AML-193 (cell line): ENCODE data around the gene RPGRIP1L.
"Not testable (repeated sequence)": the region's sequence is repeated elsewhere in the genome, so short reads cannot be mapped to it uniquely, and the experiment has no call there.

Experiments used
- DNase-seq, 2 experiments: peaks; one replicate each; lab custom pipeline; 2025; lab: John Stamatoyannopoulos, UW

RPGRIP1L gene

DNA sequence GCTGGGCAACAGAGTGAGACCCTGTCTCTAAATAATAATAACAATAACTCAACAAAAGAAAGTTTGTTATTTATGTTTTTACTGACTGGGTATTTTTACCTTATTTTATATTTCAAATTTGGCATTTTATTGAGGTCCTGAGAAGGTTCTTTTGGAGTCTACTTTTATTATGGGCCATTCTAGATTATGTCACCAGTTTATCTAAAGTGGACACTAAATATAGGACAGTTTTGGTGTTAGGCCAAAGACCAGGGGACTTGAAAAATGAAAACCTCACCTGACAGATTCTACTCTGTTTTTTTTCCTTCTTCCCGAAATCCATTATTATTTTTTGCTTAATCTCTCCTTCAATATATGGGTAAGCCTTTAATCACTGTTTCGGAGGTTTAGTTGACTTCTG lies 8.4 kb upstream of the RPGRIP1L start:
- no peak for DNase-seq

DNA sequence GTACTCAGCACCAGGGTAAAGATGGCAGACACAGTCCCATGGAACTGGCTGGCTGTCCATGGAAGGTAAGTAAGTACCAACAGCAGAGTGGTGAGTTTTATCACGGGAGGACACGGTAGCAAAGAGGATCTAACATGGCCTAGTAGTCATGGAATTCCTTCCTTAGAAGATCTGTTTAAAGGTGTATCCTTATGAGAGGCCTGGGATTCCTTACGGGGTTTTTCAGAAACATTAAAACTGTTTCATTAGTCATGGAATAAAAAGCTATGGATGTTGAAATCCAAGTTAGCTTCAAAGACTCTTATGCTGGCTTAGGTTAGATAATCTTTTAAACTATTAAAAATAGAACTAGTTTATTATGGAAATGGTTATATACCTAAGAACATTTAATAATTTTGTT lies 7.7 kb upstream of the RPGRIP1L start:
- no peak for DNase-seq

DNA sequence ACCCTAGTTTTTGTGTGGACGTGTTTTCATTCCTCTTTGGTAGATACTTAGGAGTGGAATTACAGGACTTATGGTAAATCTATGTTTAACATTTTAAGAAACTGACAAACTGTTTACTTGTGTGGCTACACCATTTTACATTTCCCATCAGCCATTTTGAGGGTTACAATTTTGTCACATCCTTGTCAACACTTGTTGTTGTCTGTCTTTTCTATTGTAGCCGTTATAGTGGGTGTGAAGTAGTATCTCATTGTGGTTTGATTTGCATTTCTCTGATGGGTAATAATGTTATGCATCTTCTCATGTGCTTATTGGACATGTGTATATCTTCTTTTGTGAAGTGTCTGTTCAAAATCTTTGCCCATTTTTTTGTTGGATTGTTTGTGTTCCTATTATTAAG lies 4.8 kb upstream of the RPGRIP1L start:
- no peak for DNase-seq

DNA sequence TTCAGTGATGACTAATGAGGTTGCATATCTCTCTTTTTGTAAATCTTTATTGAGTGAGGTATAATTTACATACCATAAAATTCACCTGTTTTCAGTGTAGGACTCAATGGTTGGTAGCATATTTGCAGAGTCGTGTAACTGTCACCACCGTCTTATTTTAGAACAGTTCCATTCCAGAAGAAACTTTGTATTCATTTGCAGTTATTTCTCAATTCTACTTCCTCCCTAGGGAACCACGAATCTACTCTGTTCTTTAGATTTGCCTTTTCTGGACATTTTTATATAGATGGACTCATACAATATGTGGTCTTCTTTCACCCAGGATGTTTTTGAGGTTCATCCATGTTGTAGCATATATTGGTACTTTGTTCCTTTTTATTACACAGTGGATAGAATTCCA lies 4.0 kb upstream of the RPGRIP1L start:
- peak; percentile 1 to 18 for DNase-seq

DNA sequence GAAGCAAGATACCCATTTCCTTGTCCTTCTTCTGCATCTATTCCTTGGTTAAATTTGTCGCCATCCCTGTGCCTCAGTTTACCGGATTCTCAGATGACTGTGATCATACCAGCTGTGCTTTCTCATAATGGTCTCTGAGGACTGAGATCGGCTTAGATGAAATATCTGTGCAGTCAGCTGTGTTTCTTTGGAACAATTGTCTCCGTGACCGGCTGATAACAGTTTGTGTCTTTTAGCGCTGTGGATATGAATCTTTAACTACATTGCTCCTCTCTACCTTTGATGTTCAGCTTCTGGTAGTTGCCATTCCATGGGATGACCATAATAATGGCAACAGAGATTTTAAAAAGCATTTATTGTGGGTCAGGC lies 770 bp upstream of the RPGRIP1L start:
- no peak for DNase-seq

DNA sequence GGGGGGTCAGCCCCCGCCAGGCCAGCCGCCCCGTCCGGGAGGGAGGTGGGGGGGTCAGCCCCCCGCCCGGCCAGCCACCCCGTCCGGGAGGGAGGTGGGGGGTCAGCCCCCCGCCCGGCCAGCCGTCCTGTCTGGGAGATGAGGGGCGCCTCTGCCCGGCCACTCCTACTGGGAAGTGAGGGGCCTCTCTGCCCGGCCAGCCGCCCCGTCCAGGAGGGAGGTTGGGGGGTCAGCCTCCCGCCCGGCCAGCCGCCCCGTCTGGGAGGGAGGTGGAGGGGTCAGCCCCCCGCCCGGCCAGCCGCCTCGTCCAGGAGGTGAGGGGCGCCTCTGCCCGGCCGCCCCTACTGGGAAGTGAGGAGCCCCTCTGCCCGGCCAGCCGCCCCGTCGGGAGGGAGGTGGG lies 5.4 kb downstream of the RPGRIP1L start:
- not testable (repeated sequence) for DNase-seq

DNA sequence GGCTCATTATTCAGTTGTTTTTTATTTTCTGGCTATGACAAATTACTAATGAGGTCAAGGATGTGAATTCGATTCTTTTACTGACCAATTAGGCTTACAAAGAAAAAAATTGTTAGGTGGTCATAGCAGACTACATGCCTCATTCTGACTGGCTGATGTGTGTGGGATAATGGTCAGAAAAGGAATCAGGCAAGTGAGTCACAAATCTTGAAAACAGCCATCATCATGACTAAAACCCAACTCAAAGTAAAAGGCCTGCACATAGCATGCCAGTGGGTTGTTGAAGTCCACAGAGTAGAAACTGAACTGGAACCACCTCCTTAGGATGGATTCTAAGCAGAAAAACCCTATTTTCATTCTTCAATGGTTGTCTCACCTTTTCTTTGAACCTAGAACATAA lies 8.6 kb downstream of the RPGRIP1L start:
- no peak for DNase-seq

DNA sequence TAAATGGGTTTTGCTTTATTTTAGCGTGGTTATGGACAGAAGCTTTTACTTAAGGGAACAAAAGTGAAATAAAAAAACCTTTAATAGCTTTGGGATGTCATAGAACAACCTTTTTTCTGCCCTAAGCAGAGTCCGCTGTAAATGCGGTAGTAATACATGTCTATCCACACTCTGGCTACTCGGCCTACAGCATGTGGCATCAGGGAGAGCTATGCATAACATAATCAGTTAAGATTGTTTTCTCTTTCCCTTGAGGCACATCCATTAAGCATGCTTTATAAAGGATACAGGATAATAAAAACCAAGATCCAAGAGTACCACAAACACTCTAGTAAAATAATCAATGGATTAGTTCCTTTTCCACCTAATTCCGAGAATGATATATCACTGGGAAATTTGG lies 10.3 kb downstream of the RPGRIP1L start:
- no peak for DNase-seq

DNA sequence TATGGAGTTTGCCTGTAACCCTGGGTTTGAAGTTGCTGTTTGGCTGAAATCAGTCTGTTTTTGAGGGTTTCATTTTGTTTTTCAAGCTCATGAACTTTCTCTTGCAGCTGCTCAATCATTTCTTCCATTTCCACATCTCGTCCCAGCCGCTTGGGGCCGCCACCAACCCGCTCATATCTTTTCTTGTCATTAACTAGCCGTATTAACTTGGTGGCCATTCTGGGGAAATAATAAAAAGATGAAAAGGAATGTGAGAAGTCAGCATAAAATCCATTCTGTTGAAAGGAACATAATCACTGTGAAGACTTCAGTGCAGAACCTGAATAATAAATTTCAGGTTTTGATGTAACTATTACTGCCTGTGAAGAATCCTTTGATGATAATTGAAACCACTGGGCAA lies 11.5 kb downstream of the RPGRIP1L start:
- DNase-seq = no peak

DNA sequence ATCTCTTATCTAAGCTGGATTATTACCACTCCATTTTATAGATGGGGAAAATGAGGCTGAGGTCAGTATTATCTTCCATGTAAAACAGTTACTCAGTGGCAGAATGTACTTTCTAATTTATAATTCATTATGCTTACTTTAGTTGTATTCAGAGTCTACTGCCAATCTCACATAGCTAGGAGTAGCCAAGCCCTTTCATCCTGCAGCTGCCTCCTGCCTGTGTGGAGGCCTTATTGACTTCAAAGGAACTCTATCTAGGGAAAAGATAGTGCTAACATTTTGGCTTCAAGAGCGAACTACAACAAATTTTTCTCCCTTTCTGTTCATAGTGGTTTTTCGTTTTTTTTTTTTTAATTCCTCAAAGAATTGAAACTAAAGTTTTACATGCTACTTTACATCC lies 12.9 kb downstream of the RPGRIP1L start:
- no peak for DNase-seq

DNA sequence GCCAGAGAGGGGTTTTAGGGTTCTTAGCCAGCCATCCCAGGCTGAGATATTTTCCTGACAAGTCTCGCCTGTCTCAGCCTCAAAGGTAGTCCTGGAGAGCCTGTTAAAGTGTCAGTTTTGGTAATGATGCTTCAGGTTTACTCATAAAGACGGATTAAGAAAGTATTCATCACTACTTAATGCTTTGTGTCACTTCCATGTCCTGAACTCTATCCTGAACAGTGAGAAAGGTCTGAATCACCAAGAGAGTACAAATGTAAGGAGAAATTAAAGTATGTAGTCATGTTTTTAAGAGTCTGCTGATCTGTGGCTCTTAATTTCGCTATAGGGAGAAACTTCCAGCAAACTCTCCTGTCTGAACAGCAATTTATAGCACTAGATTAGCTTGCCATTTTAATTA lies 14.0 kb downstream of the RPGRIP1L start:
- no peak for DNase-seq

DNA sequence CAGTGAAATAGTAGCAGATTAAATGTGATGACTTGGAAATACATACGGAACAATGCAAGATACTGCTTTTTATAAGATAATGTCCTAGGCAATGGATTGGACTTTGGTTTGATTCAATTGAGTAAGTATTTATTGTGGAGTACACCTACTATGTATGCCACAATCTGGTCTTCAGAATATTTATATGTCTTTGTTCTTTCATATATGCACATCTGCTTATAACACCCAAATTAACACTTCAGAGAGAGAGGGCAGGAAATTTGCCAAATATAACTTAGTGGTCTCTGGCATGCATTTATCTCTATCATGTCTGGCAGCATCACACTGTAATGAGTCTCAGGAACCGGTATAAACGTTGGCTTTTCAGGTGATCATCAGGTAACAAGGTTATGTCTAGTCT lies 16.9 kb downstream of the RPGRIP1L start:
- no peak for DNase-seq

DNA sequence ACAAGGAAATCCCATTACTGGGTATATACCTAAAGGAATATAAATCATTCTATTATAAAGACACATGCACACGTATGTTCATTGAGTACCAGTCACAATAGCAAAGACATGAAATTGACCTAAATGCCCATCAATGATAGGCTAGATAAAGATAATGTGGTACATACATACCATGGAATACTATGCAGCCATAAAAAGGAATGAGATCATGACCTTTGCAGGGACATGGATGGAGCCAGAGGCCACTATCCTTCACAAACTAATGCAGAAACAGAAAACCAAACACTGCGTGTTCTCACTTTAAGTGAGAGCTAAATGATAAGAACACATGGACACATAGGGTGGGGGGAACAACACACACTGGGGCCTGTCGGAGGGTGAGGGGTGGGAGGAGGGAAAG lies 18.3 kb downstream of the RPGRIP1L start:
- DNase-seq = not testable (repeated sequence)

DNA sequence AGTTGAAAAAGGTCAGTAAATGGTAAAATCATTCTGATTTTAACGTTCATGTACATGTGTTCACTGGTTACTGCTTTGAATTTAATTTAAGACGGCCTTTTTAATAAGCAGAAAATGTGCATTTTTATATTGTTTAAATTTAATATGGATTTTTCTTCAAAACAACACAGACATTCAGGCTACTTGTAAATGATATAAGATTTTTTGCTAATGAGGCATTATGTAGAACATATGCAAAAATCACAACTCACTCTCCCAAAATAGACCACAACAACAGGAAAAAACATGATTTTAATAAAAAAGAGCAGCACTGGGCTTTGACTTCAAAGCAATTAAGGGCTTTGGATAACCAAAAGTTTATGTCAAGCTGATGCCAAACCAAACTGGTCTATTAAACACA lies 22.3 kb downstream of the RPGRIP1L start:
- no peak for DNase-seq

DNA sequence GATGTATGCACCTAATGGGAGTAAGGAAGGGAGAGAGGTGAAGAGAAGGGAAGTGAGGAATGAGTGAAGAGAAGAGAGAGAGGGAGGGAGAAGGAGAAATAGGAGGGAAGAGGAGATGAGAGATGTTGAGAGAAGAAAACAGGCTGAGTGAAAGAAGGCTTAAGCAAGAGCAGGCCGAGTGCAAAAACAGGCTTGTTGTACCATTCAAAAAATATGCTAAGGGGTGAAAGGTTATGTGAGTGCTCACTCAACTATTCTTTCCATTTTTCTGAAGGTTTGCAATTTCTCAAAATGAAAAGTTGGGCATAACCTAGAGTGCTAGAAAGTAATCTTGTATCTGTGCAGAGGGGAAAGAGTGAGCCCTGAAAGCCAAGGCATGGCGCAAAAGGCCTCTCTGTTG lies 22.9 kb downstream of the RPGRIP1L start:
- DNase-seq = no peak

DNA sequence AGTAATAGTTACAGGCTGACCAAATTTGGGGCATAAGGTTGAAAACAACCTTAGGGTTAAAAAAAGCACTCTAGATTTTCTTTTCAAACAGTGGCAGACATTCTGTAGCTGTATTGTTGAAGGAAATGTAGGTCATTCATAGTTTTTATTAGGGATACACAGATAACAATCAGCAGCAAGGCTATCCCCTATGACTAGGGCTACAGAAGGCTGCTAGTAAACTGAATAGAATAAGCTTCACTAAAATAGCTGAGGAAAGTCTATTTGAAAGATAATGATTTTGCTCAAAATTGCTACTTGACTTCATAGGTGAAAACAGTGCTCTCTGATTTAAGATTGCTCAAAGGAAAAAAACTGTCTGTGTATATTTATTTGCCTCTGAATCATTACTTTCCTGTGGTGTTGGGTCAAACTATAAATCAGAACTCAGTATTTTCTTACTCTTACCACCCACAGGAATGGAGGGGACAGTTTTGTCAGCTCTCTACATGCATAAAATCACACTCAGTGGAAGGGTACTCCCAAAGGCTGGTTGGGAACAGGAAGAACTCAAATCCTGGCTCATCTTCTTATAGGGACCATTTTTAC lies 24.8 kb downstream of the RPGRIP1L start:
- no peak for DNase-seq

DNA sequence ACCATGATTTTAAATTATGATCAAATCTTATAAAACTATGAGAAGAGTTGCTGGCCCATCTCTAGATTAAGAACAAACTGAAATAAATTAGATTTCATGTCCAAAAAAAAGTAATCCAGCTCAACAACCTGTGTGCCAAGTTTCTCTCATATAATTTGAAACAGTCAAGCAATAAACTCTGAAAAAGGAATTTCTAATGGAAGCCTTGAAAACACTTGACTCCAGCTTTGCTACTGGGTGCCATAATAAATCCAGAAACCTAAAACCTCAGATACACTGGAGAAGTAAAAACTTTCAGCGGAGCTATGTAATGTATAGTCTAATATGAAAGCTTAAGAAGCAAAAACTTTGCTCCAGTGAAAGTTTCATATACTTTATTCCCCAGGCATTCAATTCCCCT lies 25.5 kb downstream of the RPGRIP1L start:
- no peak for DNase-seq

DNA sequence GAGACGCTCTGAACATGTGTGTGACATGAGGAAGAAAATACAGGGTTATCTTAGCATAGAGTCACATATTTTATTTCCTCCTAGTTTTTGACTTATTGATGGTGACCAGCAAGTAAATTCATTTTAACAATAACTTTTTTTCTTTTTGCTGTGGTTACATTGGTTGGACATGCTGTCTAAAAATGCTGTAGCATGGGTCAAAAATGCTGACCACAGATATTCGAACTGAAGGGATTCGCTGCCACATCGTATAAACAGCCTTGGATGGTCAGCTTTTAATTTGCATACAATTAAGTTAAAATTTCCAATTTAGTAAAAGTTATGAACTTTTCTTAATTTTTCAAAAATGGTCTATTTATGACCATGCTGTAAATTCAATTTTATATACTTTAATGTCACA lies 30.5 kb downstream of the RPGRIP1L start:
- DNase-seq = no peak

DNA sequence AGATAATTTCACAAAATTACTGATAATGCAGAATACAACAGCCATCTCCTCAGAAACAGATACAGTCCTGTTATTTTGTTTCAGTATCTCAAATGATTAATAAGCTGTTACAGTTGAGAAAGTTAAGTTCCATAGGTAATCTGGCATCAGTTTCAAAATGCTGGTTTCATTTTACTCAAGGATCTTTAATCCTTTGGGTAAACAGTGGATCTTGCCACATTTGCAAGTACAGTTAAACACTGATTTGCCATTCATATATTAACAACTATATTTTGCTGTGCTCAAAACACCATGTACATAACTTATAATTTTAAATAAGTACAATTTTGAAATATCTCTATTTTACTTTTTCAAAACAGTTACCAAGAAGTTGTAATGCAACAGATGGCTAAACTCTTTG lies 31.2 kb downstream of the RPGRIP1L start:
- DNase-seq = no peak

DNA sequence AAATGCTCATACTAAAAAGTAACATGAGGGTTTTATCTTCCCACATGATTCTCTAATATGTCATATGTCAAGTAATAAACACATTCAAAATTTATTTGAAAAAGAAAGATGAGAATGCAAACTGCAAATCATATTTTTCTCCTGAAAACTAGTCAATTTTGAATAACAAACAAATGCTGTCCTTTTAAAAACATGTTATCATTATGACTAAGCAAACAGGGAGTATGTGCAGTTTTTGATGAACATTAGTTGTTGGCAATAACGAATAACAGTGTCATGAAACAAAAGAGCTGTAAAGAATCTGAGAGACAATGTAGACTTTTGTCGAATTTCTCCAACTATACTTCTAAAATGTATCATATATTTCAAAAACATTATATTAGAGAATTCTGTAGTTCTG lies 34.8 kb downstream of the RPGRIP1L start:
- DNase-seq = no peak

DNA sequence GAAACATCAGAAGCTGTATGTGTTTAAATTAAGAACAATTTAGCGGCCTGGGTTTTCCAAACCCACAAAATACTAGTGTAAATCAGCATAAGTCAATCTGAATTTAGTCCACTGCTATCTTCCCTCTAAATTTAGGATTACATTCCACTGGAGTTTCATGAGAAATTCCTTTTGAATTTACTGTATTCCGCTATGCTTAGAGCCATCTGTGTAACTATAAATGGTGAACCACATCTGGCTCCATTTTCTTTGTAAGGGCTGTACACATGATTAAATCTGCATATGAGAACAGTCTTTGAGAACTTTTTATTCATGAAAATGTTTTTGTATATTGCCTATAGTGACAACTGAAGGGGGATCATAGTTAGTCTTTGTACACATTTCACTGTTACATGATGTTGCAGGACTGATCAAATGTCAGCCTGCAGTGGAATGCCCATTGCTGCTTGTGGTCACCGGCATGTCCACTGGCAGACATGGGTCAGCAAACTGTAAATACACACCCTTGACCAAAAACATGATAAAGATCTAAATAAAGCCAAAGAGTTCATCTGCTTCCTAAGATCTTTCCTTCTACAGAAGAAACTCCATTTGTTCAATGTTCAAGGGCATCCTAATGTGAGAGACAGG lies 36.8 kb downstream of the RPGRIP1L start:
- no peak for DNase-seq

DNA sequence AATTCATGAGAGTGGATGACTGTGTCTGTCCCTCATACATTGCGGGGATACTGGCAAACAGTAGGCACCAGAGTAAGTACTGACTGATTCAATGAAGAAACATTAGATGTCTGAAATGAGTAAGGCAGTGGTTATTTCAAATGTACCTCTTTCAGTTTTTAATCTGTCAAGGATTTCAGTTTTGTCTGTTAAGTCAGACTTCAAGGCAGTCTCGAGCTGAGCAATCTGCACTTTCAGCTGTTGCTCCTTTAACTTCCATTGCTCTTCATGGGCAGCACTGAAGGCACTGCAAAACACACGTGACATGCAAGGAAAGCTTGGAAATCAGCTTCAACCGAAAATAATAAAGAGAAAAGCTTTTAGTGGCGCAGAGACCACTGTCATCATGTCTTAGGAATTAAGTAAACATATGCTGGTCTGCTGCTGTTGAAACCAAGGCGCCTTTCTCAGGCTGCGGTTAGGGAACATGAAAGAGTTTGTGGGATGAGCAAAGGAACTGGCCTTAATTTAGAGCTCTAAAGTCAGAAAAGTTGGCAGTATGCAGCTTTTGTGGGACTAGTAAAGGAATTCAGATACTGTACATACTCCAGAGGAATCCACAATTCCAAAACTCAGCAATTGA lies 38.8 kb downstream of the RPGRIP1L start:
- DNase-seq = no peak

DNA sequence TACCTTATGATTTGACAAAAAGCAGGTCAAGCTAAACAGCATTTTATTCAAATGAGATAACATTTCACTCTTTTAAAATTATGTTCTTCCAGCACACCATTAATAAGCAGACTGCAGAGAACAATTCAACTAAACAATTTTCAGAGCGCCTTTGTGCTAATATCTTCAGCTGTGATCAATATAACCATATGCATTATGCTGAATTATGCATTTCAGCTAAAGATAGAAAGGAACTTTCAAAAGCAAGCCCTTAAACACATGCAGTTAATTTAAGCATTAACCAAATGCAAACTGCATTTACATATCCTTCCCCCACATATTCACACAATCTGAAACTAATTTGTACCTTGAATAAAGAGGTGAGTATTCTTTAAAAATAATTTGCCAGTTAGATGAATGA lies 41.6 kb downstream of the RPGRIP1L start:
- no peak for DNase-seq

DNA sequence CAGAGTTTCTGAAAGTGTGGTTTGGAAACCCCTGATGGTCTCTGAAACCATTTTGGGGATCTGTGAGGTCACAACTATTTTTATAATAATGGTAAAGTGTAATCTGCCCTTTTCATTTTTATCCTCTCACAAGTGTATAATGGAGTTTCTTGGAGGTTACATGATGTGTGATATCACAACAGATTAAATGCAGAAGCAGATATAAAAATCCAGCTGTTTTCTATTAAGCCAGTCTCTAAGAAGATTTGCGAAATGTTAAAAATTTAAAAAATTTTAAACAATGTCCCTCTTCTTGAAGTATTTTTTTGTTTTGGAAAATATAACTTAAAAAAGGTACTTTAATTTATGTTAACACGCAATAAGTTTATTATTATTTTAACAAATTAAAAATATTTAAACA lies 48.7 kb downstream of the RPGRIP1L start:
- no peak for DNase-seq
